Glutamatergic neuron (in vitro differentiated cells): ENCODE results near the gene DCHS1. TPM values are rescaled to one million over a fixed set of nuclear protein-coding genes. Genes with fewer than 3 reads are reported as not detected.

ENCODE experiments used
- DNase-seq: peaks from one replicate; pipeline ENCODE4 v3.0.0; 2022
- H3K27ac Mint-ChIP-seq: one replicate; pipeline ENCODE4 v1.8.0; 2020; ENCODE audit warnings: mild to moderate bottlenecking, mixed read lengths, inconsistent platforms; ENCODE audit not compliant: unreplicated experiment
- H3K27me3 Mint-ChIP-seq: one replicate; pipeline ENCODE4 v1.8.0; 2020; ENCODE audit warnings: mild to moderate bottlenecking, moderate library complexity, mixed read lengths, inconsistent platforms; ENCODE audit not compliant: unreplicated experiment
- H3K36me3 Mint-ChIP-seq: one replicate; pipeline ENCODE4 v1.8.0; 2020; ENCODE audit warnings: mild to moderate bottlenecking, mixed read lengths, inconsistent platforms; ENCODE audit not compliant: unreplicated experiment
- H3K4me1 Mint-ChIP-seq: one replicate; pipeline ENCODE4 v1.8.0; 2020; ENCODE audit warnings: mild to moderate bottlenecking, low read depth, mixed read lengths, inconsistent platforms; ENCODE audit not compliant: unreplicated experiment
- H3K4me3 Mint-ChIP-seq: one replicate; pipeline ENCODE4 v1.8.0; 2020; ENCODE audit warnings: mild to moderate bottlenecking, mixed read lengths, inconsistent platforms; ENCODE audit not compliant: unreplicated experiment
- H3K9me3 Mint-ChIP-seq: one replicate; pipeline ENCODE4 v1.8.0; 2020; ENCODE audit warnings: mild to moderate bottlenecking, moderate library complexity, mixed read lengths, inconsistent platforms; ENCODE audit not compliant: unreplicated experiment
- CTCF ChIP-seq: fragments of 200-600 bp; sonication (generic); IDR thresholded peaks from one replicate; pipeline ENCODE4 v1.5.0; 2021; ENCODE audit not compliant: partially characterized antibody, unreplicated experiment
- total RNA-seq: library from RNA; stranded (reverse); fragmentation: NEBNext Ultra II Directional; extraction: Animal tissue kit (Norgen Biotek cat#: 25700); gene quantifications from one replicate; pipeline ENCODE4 v1.2.1, GENCODE V29; 2021; ENCODE audit not compliant: unreplicated experiment

The DCHS1 gene
- total RNA-seq, 1 donor from 2014 or later = 91.5 TPM

- Mint-ChIP-seq H3K36me3 (no peaks in the 10 kb centered on the region), H3K4me3 (no peak overlapping the region), H3K27me3 (peaks cover 3% of the 10 kb centered on the region), H3K27ac (no peak overlapping the region), H3K9me3 (no peaks in the 10 kb centered on the region), H3K4me1 (no peaks in the 10 kb centered on the region)
- DNase-seq = no peak
- no peak for TF ChIP-seq CTCF
These were observed 19.3 kb upstream of the DCHS1 start for GRCh38 chr11:6674862-6675261.

- no peak for DNase-seq
- H3K27ac Mint-ChIP-seq = no peak overlapping the region
- peaks cover 3% of the 10 kb centered on the region for H3K27me3 Mint-ChIP-seq
- no peak for TF ChIP-seq CTCF
- H3K9me3 Mint-ChIP-seq = no peaks in the 10 kb centered on the region
- H3K4me3 Mint-ChIP-seq = no peak overlapping the region
- no peaks in the 10 kb centered on the region for H3K36me3 Mint-ChIP-seq
- no peaks in the 10 kb centered on the region for H3K4me1 Mint-ChIP-seq
These were observed 18.6 kb upstream of the DCHS1 start for GRCh38 chr11:6674219-6674597.

- H3K4me3 Mint-ChIP-seq = no peak overlapping the region
- H3K36me3 Mint-ChIP-seq = no peaks in the 10 kb centered on the region
- no peak overlapping the region for H3K27ac Mint-ChIP-seq
- H3K27me3 Mint-ChIP-seq = peaks cover 3% of the 10 kb centered on the region
- no peak for TF ChIP-seq CTCF
- no peaks in the 10 kb centered on the region for H3K9me3 Mint-ChIP-seq
- no peak for DNase-seq
- H3K4me1 Mint-ChIP-seq = no peaks in the 10 kb centered on the region
These were observed 18.1 kb upstream of the DCHS1 start for GRCh38 chr11:6673523-6674218.

GRCh38 chr11:6671991-6672390 lies 16.4 kb upstream of the DCHS1 start:
- peaks cover 3% of the 10 kb centered on the region for H3K27me3 Mint-ChIP-seq
- no peaks in the 10 kb centered on the region for H3K4me1 Mint-ChIP-seq
- no peaks in the 10 kb centered on the region for H3K36me3 Mint-ChIP-seq
- H3K9me3 Mint-ChIP-seq = no peaks in the 10 kb centered on the region
- no peak overlapping the region for H3K4me3 Mint-ChIP-seq
- TF ChIP-seq CTCF = no peak
- no peak for DNase-seq
- no peak overlapping the region for H3K27ac Mint-ChIP-seq

- Mint-ChIP-seq H3K27me3 (peaks cover 2% of the 10 kb centered on the region), H3K36me3 (no peaks in the 10 kb centered on the region), H3K9me3 (no peaks in the 10 kb centered on the region), H3K4me1 (no peaks in the 10 kb centered on the region), H3K4me3 (no peak overlapping the region), H3K27ac (no peak overlapping the region)
- DNase-seq = no peak
- no peak for TF ChIP-seq CTCF
These were observed 14.7 kb upstream of the DCHS1 start for GRCh38 chr11:6670202-6670830.
